Ascending aorta (tissue), 2 donors: ENCODE measurements around the gene LDLRAD2. TPM values are rescaled to one million over a fixed set of nuclear protein-coding genes. Genes with fewer than 3 reads are reported as not detected.

Source experiments
- DNase-seq, 2 donors: peaks; one replicate each; pipeline ENCODE4 v3.0.0-alpha.2; 2019; ENCODE audit warnings: low spot score in 2 of 2
- H3K27ac ChIP-seq, 2 donors: fragments of 200-600 bp; sonication (generic); one replicate each; pipeline ENCODE4 v1.5.1; 2016 to 2017; ENCODE audit warnings: mild to moderate bottlenecking in 1 of 2
- H3K27me3 ChIP-seq: fragments of 200-600 bp; sonication (generic); one replicate; pipeline ENCODE4 v1.5.1; 2017
- H3K36me3 ChIP-seq, 2 donors: fragments of 200-600 bp; sonication (generic); one replicate each; pipeline ENCODE4 v1.5.1; 2016
- H3K4me1 ChIP-seq, 2 donors: fragments of 200-600 bp; sonication (generic); one replicate each; pipeline ENCODE4 v1.5.1; 2016 to 2017; ENCODE audit warnings: mild to moderate bottlenecking in 1 of 2
- H3K4me3 ChIP-seq, 2 donors: fragments of 200-600 bp; sonication (generic); one replicate each; pipeline ENCODE4 v1.5.1; 2016 to 2017; ENCODE audit warnings: mild to moderate bottlenecking in 1 of 2
- H3K9me3 ChIP-seq, 2 donors: fragments of 200-600 bp; sonication (generic); one replicate each; pipeline ENCODE4 v1.5.1; 2016
- intact Hi-C: fragments of 100-400 bp; cut with DNase I; formaldehyde crosslinking; loops from one replicate; pipeline ENCODE4 v1.15.1; 2023
- total RNA-seq: library from RNA; depleted of rRNA; stranded (reverse); fragments of >200 nt; gene quantifications from one replicate; pipeline ENCODE4 v1.1.0, GENCODE V29; 2016
- TF ChIP-seq, protein P1 (sequence below), 3 experiments: fragments of 200-600 bp in 2 of 3; fragments of 450-650 bp in 1 of 3; sonication (generic) in 2 of 3; IDR thresholded peaks; one replicate each; pipeline ENCODE4 v1.5.1; 2016 to 2019; ENCODE audit warnings: antibody characterized with exemption in 3 of 3, mild to moderate bottlenecking in 1 of 3, moderate library complexity in 1 of 3

The LDLRAD2 gene
- total RNA-seq, 1 donor from 2014 or later, result not detected

DNA sequence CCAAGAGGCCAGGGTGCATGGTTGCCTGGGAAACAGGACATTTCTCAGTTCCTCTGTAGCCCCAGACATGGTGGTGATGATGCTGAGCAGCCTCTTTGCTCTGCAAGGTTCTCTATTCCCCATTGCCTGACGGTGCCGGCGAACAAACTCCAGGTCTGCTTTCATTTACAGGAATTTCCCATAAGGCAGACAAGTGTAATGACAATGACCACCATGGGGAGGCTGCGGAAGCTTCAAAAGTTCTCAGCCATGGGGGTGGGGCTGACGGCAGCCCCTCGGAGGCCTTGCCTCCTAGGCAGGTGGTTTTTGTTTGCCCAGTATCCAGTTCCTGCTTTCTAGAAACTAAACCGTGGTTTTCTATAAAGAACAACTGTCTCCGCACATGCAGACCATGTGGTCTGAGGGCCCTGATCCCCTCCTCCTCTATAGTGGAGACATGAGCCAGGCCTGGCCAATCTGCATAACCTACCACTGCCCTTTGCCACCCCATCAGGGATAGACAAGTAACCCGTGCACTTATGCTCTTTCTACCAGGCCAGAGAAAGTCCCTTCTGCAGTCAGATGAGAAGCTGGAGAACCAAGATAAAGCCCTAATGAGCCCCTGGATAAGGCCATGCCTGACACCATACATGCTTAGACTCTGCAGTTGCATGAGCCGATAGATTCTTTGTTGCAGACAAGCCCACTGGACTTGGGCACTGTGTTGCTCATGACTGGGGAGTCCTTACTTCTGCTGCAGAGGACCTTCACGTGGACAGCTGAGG is 54.1 kb downstream of the LDLRAD2 start:
- Histone ChIP-seq H3K4me1 (peaks cover 12 to 13% of the 10 kb centered on the region in 2 donors), H3K36me3 (peaks cover 77 to 86% of the 10 kb centered on the region in 2 donors), H3K27me3 (no peaks in the 10 kb centered on the region), H3K27ac (no peak overlapping the region), H3K4me3 (no peak overlapping the region), H3K9me3 (no peaks in the 10 kb centered on the region)
- intact Hi-C loops, result no loop called here
- no peak for DNase-seq
- TF ChIP-seq, protein P1, sequence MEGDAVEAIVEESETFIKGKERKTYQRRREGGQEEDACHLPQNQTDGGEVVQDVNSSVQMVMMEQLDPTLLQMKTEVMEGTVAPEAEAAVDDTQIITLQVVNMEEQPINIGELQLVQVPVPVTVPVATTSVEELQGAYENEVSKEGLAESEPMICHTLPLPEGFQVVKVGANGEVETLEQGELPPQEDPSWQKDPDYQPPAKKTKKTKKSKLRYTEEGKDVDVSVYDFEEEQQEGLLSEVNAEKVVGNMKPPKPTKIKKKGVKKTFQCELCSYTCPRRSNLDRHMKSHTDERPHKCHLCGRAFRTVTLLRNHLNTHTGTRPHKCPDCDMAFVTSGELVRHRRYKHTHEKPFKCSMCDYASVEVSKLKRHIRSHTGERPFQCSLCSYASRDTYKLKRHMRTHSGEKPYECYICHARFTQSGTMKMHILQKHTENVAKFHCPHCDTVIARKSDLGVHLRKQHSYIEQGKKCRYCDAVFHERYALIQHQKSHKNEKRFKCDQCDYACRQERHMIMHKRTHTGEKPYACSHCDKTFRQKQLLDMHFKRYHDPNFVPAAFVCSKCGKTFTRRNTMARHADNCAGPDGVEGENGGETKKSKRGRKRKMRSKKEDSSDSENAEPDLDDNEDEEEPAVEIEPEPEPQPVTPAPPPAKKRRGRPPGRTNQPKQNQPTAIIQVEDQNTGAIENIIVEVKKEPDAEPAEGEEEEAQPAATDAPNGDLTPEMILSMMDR (IDR thresholded peaks at IDR 0.05), result no peak

DNA sequence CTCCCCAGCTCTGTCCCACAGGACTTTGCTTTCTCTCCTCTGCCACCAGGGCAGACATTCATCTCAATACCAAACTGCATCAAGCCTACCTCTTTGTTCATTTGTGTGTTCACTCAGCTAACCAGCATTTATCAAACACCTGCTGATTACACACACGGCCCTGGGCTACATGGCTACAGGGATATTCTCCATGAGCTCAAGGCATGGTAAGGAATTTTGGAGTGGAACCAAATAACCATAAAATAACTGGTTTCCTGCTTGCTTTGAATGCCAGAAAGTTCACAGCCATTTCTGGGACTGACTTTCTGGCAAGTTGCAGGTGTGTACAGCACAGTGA is 54.6 kb downstream of the LDLRAD2 start:
- intact Hi-C loops, result no loop called here
- TF ChIP-seq, protein P1 (IDR thresholded peaks at IDR 0.05), result no peak
- Histone ChIP-seq H3K4me3 (no peak overlapping the region), H3K27ac (no peak overlapping the region), H3K9me3 (no peaks in the 10 kb centered on the region), H3K27me3 (no peaks in the 10 kb centered on the region), H3K4me1 (peaks cover 12 to 13% of the 10 kb centered on the region in 2 donors), H3K36me3 (peaks cover 77 to 86% of the 10 kb centered on the region in 2 donors)
- no peak for DNase-seq

DNA sequence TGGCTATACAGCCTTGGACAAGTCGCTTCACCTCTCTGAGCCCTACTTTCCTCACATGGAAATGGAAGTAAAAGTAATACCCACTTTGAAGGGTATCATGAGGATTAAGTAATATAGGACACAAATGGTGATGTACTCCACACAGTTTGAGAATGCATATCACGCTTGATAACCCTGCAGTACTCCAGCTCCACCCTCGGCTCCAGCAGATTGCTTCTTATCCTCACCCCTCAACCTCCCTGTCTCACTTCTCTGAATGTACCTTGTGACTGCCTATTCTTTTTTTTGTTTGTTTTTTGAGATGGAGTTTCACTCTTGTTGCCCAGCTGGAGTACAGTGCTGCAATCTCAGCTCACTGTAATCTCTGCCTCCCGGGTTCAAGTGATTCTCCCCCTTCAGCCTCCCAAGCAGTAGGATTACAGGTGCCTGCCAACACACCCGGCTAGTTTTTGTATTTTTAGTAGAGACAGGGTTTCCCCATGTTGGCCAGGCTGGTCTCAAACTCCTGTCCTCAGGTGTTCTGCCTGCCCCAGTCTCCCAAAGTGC is 55.5 kb downstream of the LDLRAD2 start:
- TF ChIP-seq, protein P1 (IDR thresholded peaks at IDR 0.05), result no peak
- Histone ChIP-seq H3K4me3 (no peak overlapping the region), H3K9me3 (no peaks in the 10 kb centered on the region), H3K27me3 (no peaks in the 10 kb centered on the region), H3K4me1 (peaks cover 16 to 17% of the 10 kb centered on the region in 2 donors), H3K27ac (peak overlapping the region in 1 of 2 donors; percentile 16), H3K36me3 (peaks cover 77 to 86% of the 10 kb centered on the region in 2 donors)
- no peak for DNase-seq
- intact Hi-C loops, result no loop called here

DNA sequence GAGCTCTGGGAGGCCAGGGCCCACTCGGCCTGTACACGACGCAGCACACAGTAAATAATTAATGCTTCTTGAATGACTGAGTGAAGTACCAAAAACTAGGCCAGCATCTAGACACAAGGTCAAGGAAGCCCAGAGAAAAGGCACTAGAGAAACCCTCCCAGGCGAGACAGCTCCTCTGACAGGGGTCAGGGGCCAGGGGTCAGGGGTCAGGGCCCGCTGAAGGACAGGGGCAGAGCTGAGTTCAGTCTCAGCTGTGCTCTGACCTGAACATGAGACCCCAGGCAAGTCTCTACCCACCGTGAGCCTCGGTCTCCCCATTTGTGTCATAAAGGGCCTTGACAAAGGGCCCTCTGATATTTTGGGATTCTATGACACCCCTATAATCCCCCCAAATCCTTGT is 56.4 kb downstream of the LDLRAD2 start:
- Histone ChIP-seq H3K9me3 (no peaks in the 10 kb centered on the region), H3K4me3 (no peak overlapping the region), H3K27ac (peak overlapping the region in 1 of 2 donors; percentile 76), H3K27me3 (no peaks in the 10 kb centered on the region), H3K36me3 (peaks cover 80 to 93% of the 10 kb centered on the region in 2 donors), H3K4me1 (peaks cover 17% of the 10 kb centered on the region in 2 donors)
- no peak for DNase-seq
- intact Hi-C loops, result loop anchor here (1.0 to 2.0 kb wide), 2 partner anchors 30 to 96 kb away; no protein-coding TSS in a partner anchor
- TF ChIP-seq, protein P1 (IDR thresholded peaks at IDR 0.05), result no peak

DNA sequence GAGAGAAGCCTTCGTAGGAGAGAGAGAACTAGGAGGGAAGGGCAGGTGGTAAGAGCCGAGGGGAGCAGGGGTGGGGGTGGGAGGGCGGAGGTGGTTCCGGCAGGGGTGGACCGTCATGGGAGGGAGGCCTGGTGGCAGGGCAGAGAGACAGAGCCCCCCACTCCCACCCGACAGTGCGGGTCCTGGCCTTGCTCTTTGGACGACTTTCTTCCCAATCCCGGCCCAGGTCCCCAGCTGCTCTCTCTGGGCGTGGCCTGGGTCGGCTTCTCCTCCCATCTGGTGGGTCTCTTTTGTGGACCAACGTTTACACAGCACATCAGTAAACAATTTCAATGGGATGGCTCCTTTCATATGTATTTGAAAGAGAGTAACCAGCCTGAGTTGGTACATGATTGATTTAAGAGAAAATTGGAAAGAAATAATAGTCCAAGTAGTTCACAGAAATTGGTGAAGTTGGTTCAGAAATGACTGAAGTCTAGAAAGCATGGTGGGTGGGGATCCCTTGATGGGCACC is 56.9 kb downstream of the LDLRAD2 start:
- Histone ChIP-seq H3K27me3 (no peaks in the 10 kb centered on the region), H3K36me3 (peaks cover 80 to 94% of the 10 kb centered on the region in 2 donors), H3K4me3 (no peak overlapping the region), H3K4me1 (peaks cover 17% of the 10 kb centered on the region in 2 donors), H3K9me3 (no peaks in the 10 kb centered on the region), H3K27ac (peak overlapping the region; percentile 76 to 83)
- intact Hi-C loops, result loop anchor here (1.0 to 2.0 kb wide), 2 partner anchors 29 to 96 kb away; no protein-coding TSS in a partner anchor
- no peak for DNase-seq
- TF ChIP-seq, protein P1 (IDR thresholded peaks at IDR 0.05), result no peak
